Eye (tissue), 1 donor: ENCODE results near the gene SEZ6L2.
"Not testable (repeated sequence)": the region's sequence is repeated elsewhere in the genome, so short reads cannot be mapped to it uniquely, and the experiment has no call there.

Source experiments
- DNase-seq: peaks from one replicate; pipeline ENCODE4 v3.0.0-alpha.2; 2015

SEZ6L2 gene

DNA sequence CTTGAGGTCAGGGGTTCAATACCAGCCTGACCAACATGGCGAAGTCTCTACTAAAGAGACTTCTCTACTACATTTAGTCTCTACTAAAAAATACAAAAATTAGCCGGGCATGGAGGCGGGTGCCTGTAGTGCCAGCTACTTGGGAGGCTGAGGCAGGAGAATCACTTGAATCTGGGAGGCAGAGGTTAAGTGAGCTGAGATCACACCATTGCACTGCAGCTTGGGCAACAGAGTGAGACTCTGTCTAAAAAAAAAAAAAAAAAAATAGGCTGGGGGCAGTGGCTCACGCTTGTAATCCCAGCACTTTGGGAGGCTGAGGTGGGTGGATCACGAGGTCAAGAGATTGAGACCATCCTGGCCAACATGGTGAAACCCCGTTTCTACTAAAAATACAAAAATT lies 10.5 kb upstream of the SEZ6L2 start:
- not testable (repeated sequence) for DNase-seq

DNA sequence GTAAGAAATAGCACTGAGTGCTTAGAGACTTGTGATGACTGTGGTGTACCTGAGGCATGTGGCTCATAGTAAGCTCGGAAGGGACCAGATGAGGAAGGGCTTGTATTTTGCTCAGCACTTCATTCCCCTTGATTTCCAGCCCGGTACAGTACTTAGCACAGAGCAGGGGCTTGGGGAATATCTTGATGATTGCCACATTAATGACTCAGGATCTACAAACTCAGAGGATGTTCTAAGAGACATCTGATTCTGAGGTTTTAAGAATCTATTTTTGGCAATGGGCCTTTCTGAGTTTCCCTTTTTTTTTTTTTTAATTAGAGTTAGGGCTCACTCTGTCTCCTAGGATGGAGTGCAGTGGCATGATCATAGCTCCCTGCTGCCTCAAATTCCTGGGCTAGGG lies 10.0 kb upstream of the SEZ6L2 start:
- DNase-seq, result no peak

DNA sequence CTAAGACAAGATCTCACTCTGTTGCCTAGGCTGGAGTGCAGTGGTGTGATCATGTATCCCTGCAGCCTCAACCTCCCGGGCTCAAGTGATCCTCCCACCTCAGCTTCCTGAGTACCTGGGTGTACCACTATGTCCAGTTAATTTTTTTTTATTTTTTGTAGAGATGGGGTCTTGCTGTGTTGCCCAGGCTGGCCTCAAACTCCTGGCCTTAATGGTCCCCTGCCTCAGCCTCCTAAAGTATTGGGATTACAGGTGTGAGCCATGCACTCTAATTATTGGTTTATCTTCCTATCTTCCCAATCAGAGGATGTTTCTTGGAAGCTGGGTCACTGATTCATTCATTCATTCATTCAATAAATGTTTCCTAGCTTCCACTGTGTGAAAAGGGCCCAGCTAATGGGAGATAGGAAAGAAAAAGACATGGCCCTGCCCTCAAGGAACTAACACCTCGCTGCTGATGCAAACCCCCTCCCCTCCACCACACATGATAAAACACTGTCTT lies 9.4 kb upstream of the SEZ6L2 start:
- DNase-seq, result no peak

- DNase-seq, result no peak
Observed at GRCh38 chr16:29907973-29908372, 8.6 kb upstream of the SEZ6L2 start.

DNA sequence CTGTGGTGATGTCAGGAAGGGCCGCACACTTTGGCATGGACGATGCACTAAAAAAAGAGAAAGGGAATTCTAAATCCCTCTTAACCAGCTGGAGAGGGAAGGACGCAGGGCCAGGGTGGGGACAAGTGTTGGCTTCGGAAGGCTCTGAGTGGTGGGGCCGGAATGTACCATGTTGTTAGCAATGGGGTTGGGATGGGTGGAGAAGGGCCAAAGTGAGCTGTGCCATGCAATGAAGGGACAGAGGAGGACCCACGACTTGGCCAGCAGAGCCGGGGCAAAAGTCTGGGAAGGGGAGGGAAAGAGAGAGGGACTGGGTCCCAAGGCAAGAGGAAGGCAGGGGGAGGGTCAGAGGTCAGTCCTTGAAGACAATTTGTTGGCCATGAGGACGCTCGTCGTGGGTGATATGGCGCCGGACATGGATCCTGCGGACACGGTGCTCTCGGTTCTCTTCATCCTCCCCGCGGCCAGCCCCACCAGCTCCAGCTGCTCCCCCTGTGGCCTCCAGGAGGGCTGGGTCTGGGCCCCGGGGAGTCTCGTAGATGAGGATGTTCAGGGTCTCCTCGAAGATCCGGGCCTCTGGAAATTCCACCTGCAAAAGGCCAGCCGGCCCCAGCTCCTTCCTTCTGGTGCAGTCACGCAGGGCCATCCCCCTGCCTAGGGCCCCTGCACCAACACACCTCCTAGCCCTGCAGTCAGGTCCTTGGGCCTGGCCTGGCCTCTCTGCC lies 7.3 kb upstream of the SEZ6L2 start:
- no peak for DNase-seq

DNA sequence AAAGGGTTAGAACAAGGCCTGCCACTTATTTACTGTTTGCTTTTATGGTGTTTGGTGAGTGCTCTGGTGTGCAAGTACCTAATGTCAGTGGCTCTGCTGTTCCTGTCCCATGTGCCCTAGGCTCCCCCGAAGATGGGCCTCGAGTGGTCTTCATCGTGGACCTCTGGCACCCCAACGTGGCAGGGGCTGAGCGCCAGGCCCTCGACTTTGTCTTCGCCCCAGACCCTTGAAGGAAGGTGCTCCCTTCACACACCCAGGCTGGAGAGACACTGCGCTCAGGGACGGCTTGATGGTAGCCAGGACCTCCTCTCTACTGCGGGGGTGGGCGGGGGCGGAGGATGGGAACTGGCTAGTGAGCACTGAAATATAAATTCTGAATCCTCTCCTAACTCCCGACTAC lies 6.3 kb upstream of the SEZ6L2 start:
- no peak for DNase-seq

GRCh38 chr16:29904947-29905346 lies 5.6 kb upstream of the SEZ6L2 start:
- DNase-seq, result no peak

DNA sequence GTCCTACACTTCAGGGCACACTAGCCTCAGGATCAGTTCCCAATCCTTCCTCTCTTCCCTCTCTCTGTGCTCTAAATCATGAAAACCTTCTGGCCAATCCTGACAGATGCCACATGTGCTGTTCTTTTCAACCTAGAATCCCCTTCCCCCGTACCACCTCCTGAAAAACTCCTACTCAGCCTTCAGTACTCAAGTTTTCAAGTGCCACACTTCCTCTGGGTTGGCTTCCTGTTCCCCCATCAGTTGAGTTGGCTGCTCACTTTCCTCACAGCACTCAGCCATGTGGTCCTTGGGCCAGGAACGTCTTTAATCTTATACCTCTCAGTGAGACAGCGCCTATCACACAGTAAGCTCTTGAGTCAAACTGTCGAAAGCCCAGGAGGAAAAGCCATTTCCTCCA lies 4.2 kb upstream of the SEZ6L2 start:
- DNase-seq, result no peak

- no peak for DNase-seq
Observed at GRCh38 chr16:29901607-29901945, 2.2 kb upstream of the SEZ6L2 start.

- DNase-seq, result no peak
Observed at GRCh38 chr16:29900888-29901606, 1.7 kb upstream of the SEZ6L2 start.

- peak; percentile 89 for DNase-seq
Observed at GRCh38 chr16:29900102-29900887, 945 bp upstream of the SEZ6L2 start, which contains the start of gene ASPHD1. Gene ASPHD1, plus strand, starts transcription at chr16:29900488. Its CDS starts 484 bp downstream, at chr16:29900972.

DNA sequence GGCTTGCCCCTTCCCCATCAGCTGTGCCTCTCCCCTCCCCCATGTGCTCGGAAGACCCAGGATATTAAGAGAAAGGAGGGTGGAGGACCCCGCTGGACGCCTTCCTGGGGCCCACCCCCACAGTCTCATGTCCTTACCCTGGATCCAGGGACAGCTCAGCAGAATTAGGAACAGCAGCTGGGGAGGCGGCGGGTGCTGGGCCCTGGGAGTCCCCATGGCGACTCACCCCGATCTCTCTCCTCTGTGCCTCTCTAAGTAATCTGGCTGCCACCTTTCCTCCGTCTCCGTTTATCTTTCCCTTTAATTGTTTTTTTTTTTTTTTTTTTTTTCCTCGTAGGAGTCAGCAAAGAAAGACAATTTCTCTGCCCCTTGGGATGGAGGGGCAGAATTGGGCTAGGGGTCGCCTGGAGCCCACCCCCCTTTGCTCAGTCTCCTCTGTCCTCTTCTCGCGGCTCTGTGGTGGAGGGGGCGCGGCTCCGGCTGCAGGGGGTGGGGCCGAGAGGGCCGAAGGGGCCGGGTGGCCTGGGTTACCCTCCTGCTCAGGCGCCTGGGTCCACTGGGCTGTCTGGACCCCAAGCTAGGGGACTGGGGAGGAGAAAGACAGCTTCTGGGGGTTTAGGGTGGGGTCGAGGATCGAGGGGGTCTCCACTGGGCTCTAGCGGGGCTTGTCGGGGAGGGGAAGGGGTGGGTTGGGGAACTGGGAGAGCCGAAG lies 390 bp downstream of the SEZ6L2 start:
- peak; percentile 57 for DNase-seq

GRCh38 chr16:29898135-29898803 lies 1.1 kb downstream of the SEZ6L2 start:
- peak; percentile 24 for DNase-seq

GRCh38 chr16:29897333-29897732 lies 2.0 kb downstream of the SEZ6L2 start:
- DNase-seq, result no peak

DNA sequence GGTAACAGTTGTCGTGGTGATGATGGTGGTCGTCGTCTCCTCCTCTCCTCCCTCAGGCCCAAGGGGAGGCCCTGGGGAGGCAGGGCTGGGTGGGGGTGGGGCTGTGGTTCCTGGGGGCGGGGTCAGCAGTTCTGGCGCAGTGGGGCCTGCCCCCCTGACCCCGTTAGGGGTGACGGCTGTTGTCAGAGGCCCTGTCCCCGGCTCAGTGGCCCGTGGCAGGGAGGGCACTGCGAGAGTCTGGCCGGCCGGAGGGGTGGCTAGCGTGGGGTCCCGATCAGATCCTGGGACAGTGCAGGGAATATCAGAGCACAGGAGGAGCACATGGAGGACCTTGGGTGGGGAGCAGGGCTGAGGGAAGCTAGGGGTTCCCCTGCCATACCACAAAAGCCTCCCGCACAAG lies 2.5 kb downstream of the SEZ6L2 start:
- DNase-seq, result no peak

- DNase-seq, result no peak
Observed at GRCh38 chr16:29894352-29894751, 5.0 kb downstream of the SEZ6L2 start.

GRCh38 chr16:29893553-29893952 lies 5.8 kb downstream of the SEZ6L2 start:
- DNase-seq, result no peak

GRCh38 chr16:29892458-29892813 lies 6.9 kb downstream of the SEZ6L2 start:
- no peak for DNase-seq

GRCh38 chr16:29891525-29892457 lies 7.6 kb downstream of the SEZ6L2 start:
- DNase-seq, result no peak

- DNase-seq, result not testable (repeated sequence)
Observed at GRCh38 chr16:29889372-29889771, 10.0 kb downstream of the SEZ6L2 start.

DNA sequence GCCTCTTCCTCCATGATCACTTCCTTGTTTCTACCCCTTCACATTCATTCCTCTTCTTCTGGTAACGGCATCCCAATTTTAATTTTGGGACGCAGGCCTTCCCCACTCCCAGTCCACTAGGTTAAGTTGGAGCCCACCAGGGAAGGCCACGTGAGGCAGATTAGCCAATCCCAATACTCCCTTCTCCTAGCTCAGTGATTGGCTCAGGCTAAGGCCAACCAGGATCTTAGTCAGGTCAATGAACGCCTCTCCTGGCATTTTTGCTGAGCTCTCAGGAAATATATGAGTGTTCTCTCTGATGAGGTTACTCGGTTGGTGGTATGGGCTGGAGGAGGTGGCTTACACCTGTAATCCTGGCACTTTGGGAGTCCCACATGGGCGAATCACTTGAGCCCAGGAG lies 15.4 kb downstream of the SEZ6L2 start:
- DNase-seq, result no peak
